HG02610 (cell line): ENCODE measurements around the gene RNF157.
"Not testable (repeated sequence)": the region's sequence is repeated elsewhere in the genome, so short reads cannot be mapped to it uniquely, and the experiment has no call there.

ENCODE experiments used
- ATAC-seq: cut with Tn5 transposase; IDR thresholded peaks from one replicate; pipeline ENCODE4 v1.9.1; 2021; ENCODE audit warnings: mild to moderate bottlenecking, moderate library complexity; ENCODE audit not compliant: unreplicated experiment

Gene RNF157

GRCh38 chr17:76255801-76256429 is 15.6 kb upstream of the RNF157 start:
- ATAC-seq, result no peak

- ATAC-seq, result no peak
Observed at GRCh38 chr17:76254275-76254674, 14.0 kb upstream of the RNF157 start.

- ATAC-seq, result no peak
Observed at GRCh38 chr17:76253841-76254240, 13.5 kb upstream of the RNF157 start.

- ATAC-seq, result not testable (repeated sequence)
Observed at GRCh38 chr17:76252967-76253766, 12.9 kb upstream of the RNF157 start.

GRCh38 chr17:76252040-76252954 is 12.0 kb upstream of the RNF157 start:
- no peak for ATAC-seq

- ATAC-seq, result no peak
Observed at GRCh38 chr17:76251478-76252039, 11.3 kb upstream of the RNF157 start.

GRCh38 chr17:76250141-76250540 is 9.8 kb upstream of the RNF157 start:
- no peak for ATAC-seq

- ATAC-seq, result no peak
Observed at GRCh38 chr17:76248013-76248782, 7.9 kb upstream of the RNF157 start.

- ATAC-seq, result no peak
Observed at GRCh38 chr17:76247304-76247703, 7.0 kb upstream of the RNF157 start.

GRCh38 chr17:76246080-76247066 is 6.1 kb upstream of the RNF157 start:
- peak; percentile 95 for ATAC-seq

- ATAC-seq, result not testable (repeated sequence)
Observed at GRCh38 chr17:76244721-76245120, 4.4 kb upstream of the RNF157 start.

- ATAC-seq, result no peak
Observed at GRCh38 chr17:76243826-76244679, 3.8 kb upstream of the RNF157 start.

GRCh38 chr17:76241691-76242255 is 1.5 kb upstream of the RNF157 start:
- ATAC-seq, result no peak

- no peak for ATAC-seq
Observed at GRCh38 chr17:76241204-76241538, 878 bp upstream of the RNF157 start.

GRCh38 chr17:76239538-76240274 is 587 bp downstream of the RNF157 start:
- ATAC-seq, result peak; percentile 18

- ATAC-seq, result no peak
Observed at GRCh38 chr17:76238847-76239537, 1.3 kb downstream of the RNF157 start.

GRCh38 chr17:76237859-76238313 is 2.4 kb downstream of the RNF157 start:
- no peak for ATAC-seq
